Measurements from ENCODE around the gene HRAS.

- TF ChIP-seq CTCF (IDR thresholded peaks at IDR 0.05) (no peak), POLR2A (IDR thresholded peaks at IDR 0.05) (no peak), POLR2AphosphoS5 (IDR thresholded peaks at IDR 0.05) (no peak)
These were observed 23.1 kb upstream of the HRAS start for GRCh38 chr11:558503-558902.
